Eye (tissue), 1 donor: Measurements from ENCODE around the gene PRMT3.
A peak's percentile ranks its signal among the peaks of the same experiment; 100 is the strongest.
"Not testable (repeated sequence)": the region's sequence is repeated elsewhere in the genome, so short reads cannot be mapped to it uniquely, and the experiment has no call there.

Experiments used
- DNase-seq: peaks from one replicate; pipeline ENCODE4 v3.0.0-alpha.2; 2015

PRMT3 gene

DNA sequence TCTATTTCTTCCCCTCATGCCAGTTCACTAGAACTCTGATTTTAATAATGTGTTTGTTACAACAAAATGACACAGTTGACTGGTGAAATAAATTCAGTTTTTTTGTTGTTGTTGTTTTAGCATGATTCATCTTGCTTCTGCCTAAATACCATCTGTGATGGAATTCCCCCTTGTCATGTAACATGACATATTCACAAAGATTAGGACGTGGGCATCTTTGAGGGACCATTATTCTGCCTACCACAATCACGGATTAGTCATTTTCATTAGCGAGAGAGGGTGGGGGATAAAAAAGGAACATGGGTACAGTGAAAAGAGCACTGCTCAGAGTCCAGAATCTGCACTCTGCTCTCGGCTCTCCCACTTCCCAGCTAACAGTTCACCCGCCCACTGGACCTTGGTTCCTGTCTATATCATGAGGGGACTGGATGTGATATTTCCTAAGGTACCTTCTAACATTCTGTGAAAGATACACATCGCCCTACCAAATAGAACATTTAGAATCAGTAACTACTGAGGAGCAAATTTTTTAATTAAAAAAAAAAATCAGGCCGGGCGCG lies 12.7 kb upstream of the PRMT3 start:
- no peak for DNase-seq

DNA sequence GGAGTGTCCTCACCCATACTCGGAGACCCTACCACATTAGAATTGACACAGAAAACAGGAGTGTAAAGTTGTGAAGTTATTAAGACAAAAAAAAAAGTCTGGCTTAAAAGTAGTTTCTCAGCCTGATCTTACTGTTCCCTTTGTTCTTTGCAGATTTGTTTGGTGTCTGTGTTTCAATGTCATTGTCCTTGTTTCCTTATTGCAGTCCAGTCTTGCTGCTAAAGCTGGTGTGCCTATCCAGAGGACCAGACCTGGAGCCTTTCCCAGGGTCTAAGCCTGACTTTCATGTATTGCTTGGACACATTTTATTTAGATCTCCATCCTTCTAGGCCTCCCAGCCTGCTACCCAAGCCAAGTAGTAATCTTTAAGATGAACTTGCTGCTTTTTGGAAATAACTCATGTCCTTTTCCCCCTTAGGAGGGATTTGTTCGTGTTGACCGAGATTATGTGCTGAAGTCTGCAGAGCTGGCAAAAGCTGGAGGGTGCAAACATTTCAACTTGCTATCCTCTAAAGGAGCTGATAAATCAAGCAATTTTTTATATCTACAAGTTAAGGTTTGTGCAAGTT lies 11.3 kb upstream of the PRMT3 start:
- DNase-seq, result no peak

DNA sequence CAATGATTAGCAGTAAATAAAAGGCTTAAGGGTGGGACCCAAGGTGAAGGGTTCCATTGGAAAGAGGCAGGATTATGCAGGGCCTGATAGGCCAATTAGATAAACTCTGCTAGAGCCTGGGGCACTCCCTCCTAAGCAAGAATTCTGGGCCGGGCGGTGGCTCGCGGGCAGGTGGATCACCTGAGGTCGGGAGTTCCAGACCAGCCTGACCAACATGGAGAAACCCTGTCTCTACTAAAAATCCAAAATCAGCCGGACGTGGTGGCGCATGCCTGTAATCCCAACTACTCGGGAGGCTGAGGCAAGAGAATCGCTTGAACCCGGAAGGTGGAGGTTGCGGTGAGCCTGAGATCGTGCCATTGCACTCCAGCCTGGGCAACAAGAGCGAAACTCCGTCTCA lies 1.5 kb upstream of the PRMT3 start:
- DNase-seq, result not testable (repeated sequence)

DNA sequence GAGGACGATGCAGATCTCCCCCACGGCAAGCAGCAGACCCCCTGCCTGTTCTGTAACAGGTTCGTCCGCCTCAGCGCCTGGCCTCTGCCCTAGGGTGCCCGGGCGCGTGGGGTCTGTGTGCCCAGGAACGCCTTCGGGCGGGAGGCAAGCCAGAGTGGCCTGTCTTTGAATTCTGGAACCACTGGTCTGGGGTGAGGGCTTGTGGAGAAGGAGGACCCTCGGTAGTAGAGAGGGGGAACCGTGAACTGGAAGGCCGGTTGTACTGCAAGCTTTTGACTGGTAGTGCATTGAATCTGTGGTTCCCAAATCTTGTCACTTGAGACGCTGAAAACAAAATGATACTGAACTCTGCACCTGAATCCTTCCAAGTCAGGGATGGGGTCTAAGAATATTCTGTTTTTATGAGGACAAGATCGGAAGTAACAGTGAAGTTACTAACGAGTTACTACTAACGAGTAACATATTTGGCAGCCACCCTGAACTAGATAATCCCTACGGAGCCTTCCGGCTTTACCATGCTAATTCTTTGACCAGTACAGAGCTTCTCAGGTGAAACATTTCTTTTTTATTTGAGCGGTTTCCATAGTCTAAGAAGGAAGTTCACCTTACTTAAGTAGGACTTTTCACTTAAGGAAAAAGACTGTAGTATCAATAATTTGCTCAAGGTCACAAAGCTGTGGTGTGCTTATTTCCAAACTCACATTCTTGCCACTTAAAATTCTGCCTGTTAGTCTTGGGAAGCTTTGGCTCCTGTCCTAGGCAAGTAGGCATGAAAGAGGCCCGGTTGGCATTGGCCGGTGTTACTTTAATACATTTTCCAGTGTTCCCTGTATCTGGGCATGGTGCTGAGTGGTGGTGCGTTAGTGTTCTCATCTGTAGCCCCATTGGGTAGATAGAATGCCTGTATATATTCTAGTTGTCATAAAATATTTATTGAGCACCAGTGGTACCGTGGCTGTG lies 860 bp downstream of the PRMT3 start:
- no peak for DNase-seq

DNA sequence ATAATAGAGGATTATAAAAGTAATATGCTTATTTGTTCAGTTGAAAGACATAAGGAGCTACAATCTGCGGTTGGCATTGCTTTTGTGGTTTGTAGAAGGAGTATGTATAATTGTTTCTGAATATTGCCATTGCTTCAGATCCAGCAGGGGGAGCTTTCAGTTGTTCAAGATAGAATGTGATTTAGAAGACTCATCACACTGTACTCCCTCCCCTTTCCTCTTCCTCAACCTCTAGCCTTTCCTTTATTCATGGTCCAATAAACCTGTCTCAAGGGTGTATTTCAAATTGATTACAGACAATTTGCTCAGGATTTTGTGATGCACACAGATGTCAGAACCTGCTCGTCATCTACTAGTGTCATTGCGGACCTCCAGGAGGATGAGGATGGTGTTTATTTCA lies 9.8 kb downstream of the PRMT3 start:
- DNase-seq, result peak; percentile 92

DNA sequence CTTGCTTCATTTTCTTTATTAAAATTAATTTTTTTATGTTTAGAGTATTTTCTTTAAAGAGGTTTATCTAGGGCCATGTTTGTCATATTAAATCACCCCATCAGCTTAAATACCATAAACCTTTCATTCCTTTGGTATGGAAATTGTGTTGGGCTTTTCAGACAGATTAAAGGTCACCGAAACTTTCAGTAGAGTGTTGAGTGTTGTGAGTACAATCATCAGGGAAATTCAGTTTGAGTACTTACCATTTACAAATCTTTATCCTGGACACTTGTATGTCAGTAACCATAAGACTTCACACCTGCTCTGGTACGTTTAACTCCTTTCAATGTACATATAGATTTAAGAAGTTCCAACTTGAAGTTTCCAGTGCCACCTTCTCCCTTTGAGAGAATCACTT lies 12.0 kb downstream of the PRMT3 start:
- no peak for DNase-seq

DNA sequence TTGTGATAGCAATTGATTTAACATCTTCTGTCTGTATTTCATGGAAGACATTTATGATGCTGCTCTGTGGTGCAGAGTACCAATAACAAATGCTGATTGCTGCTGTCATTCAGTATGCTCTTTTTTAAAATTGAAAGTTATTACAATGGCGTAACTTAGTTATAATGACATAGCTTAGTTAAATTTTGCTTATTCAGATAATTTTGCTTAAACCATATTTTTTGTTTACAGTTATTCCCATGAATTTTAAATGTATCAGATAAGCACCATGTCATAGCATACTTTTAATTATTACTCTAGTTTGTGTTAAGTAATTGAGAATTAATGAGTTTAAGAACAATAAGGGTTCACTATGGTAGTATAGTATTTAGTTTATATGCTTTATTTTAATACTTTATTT lies 15.5 kb downstream of the PRMT3 start:
- no peak for DNase-seq

DNA sequence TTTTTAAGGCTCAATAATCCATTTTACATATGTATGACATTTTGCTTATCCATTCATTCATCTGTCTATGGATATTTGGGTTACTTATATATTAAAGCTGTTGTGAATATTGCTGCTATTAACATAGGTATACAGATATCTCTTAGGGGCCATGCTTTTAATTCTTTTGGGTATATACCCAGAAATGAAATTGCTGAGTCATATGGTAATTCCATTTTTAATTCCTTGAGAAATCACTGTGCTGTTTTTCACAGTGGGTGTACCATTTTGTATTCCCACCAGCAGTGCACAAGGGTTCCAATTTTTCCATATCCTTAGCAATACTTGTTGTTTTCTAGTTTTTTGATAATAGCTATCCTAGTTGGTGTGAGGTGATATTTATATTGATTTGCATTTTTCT lies 19.0 kb downstream of the PRMT3 start:
- DNase-seq, result no peak

DNA sequence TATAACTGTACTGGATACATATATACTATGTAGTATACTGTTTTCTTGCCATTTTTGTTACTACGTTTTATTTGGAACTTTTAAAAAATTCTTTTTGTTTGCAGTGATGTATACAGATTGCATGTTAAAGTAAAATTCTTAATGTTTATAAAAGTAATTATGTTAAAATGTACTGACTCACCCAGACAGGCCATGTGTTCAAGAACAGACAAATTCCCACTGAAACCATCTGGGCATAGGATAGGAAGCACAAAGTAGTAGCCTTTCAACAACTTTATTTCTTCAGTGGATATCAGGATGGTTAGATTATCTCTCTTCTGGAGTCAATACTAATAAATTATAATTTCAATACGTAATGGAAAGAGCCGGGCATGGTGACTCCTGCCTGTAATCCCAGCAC lies 19.8 kb downstream of the PRMT3 start:
- no peak for DNase-seq

DNA sequence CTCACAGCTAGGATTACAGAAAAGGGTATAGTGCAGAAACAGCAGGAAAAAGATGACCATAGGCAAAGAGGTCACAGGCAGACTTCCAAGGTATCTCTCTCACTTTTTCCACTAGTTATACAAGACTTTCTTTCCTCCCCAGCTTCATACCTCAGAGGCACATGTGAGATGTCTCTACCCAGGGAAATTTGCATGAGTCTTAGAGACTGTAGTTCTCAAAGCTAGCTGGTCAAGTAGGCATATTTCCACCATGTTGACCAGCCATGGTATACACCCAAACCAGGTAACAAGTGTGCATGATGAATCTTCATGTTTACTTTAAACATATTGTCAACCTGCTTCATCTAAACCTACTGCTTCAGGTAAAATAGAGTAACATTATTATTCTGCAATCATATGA lies 27.9 kb downstream of the PRMT3 start:
- no peak for DNase-seq

DNA sequence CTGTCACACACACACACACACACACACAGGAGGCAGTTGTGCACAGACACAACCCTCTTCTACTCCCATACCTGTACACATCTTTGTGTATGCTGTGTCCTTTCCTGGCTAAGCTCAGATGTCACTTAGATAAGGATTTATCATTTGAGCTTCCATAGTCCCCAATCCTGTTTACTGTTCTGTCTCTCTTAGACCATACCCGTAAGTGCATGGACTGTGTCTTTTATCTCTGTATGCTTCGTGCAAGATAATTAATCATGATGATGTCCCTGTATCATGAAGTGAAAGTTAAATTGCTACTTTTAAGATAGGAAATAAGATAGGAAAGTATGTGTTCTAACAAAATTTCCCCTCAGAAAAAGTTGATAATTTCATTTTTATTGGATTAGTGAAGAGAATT lies 30.3 kb downstream of the PRMT3 start:
- DNase-seq, result no peak

DNA sequence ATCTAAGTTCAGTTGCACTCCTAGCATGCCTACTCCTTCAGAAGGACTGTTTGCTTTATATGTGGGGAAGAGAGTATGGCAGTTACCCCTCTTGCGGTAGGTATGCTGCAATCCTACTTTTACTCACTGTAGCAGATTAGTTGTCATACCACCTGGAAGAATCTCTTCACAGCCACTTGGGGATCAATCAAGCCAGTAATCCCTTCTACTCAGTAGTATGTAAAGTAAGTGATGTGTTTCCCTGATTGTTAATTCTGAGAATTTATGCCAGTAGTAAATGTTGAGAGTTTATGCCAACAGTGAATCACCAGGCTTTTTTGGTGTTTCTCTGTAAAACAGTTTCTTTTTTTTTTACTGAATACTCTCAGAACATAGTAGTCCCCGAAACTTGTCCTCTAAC lies 34.4 kb downstream of the PRMT3 start:
- no peak for DNase-seq

DNA sequence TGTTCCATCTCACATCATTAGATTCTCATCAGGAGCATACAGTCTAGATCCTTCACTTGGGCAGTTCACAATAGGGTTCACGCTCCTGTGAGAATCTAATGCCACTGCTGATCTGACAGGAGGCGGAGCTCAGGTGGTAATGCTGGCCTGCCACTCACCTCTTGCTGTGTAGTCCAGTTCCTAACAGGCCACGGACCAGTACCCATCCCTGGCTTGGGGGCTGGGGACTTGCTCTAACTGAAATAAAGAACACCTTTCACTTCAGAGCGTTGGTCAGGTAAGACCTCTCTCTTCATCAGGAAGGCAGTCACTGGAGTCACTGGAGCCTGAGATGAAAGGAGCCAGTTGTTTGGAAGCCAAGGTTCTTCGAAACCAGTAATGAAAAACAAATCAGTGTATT lies 41.7 kb downstream of the PRMT3 start:
- DNase-seq, result no peak

DNA sequence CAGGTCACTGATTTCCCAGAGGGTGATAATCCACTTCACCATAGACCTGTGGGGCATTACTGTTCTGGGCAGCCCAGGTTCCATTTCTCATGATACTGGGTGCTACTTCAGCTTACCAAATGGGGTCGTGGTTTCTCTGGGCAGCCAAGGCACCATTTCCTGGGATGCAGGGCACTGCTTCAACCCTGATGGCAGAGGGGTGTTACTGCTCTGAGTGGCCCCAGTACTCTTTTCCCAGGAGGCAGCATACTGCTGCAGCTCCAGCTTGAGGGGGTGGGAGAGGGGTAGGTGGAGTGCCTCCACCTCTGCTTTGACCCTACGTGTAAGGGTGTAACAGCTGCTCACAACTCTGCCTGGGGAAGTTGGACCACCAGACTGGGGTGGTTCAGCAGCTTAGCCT lies 51.1 kb downstream of the PRMT3 start:
- no peak for DNase-seq

DNA sequence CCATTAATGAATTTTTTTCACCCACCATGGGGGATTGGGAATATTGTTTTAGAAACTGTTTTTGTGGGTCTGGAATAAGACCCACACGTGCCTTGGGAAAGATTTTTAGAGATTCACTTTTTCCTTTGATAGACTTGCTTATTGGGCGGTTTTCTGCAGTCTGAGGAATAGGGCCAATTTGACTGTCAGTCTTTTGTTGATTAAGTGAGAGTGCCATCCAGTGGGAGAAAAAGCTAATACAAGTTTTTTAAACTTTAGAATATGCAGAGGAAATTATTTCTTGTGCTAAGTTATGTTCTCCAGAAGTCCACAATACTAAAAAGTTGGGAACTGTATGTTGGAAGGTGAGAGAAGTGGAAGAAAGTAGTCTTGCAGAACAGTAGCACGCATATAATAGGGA lies 56.1 kb downstream of the PRMT3 start:
- DNase-seq, result no peak

DNA sequence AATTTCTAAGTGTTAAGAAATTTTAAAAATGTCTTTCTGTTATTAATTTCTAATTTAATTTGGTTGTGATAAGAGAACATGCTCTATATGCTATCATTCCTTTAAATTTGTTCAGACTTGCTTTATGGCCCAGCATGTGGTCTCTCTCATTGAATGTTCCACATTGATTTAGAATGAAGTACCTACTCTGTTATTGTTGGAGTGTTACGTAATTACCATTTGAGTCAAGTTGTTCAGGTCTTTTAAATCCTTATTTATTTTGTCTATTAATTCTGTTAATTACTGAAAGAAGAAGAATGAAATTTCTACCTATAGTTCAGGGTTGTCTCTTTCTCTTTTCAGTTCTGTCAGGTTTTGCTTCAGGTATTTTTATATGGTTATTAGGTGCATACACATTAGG lies 57.0 kb downstream of the PRMT3 start:
- no peak for DNase-seq

DNA sequence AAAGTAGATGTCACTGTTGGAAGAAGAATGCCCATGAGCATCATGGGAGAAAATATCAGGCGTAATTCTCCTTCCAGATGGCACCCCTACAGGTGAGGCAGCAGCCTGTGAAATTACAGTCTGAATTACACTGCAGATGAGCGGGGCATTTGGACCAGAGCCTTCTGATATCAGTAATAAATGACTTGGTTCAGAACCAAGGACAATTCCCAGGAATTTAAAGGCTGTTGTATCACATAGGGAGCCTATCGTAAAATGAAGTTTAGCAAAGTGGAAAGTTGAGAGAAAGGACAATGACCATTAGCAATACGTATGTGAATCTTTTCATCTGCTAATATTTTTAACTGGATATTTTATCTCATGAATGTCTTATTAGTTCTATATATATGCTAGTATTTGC lies 61.3 kb downstream of the PRMT3 start:
- DNase-seq, result no peak

DNA sequence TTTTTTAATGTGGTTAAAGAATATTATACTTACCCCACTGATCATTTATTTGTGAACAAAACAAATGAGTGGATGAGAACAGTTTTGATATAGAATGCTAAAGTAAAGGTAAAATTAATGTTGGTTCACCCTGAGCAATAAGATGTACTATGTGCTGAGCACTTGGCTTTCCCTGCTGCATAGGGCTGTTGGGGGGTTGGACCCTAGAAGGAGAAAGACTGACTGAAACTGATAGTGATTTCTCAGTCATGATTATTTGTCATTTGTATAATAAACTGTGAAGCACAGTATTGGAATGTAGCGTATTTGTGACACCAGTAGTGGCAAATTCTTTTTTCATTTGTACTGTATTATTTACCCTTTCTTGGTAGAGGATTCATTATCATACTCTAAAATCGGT lies 63.3 kb downstream of the PRMT3 start:
- no peak for DNase-seq

DNA sequence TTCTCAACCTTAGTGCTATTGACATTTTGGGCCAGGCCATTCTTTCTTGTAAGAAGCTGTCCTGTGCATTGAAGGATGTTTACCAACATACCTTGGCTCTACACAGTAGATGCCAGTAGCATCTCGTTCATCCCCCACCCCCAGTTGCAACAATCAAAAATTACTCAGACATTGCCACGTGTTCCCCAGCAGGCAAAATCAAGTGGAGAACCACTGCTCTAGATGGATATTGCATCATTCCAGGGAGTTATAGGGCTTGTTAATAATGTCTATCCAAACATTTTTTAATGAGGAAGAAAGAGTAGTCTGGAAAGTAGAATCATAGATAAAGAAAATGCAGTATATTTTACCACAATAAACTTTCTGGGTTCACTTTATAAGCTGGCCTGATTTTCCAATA lies 64.1 kb downstream of the PRMT3 start:
- no peak for DNase-seq

DNA sequence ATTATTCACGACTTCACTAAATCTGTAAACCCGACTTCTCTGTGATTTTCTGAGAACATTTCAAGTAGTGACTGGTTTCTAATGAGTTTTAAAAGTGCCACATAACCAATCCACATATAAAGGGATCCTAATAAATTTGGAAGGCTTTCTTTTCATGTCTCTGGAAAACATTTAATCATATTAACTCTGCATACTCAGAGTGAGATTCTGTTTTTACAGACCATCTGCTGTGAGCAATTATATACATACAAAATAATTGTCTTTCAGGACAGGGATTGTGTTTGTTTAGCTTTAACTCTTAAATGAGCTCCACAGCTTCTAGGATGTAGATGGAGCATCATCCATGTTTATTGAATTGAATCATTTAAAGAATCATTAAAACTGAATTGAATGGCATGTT lies 65.1 kb downstream of the PRMT3 start:
- DNase-seq, result no peak

DNA sequence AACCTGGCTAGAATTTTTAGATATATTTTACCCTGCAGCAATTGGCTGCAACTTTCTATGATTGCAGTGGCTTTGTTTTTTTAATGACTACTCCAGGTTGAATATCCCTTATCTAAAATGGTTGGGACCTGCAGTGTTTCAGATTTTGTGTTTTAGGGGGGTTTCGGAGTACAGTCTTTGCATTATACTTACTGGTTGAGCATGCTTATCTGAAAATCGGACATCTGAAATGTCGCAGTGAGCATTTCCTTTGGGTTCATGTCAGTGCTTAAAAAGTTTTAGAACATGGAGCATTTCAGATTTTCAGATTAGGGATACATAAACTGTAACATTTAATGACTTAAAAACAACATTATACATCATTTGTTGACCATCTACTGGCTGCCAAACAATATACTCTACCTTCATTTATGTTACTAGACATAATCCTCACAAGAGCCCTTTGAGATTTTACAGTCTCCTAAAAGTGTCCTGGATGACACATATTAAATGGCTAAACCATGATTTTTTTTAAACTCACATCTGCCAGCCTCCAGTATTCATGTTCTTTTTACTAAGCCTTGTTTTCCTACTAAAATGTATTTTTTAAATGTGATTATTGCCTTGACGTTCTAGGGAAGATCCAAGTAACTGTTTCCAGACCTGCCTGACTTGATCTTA lies 66.3 kb downstream of the PRMT3 start:
- DNase-seq, result no peak

DNA sequence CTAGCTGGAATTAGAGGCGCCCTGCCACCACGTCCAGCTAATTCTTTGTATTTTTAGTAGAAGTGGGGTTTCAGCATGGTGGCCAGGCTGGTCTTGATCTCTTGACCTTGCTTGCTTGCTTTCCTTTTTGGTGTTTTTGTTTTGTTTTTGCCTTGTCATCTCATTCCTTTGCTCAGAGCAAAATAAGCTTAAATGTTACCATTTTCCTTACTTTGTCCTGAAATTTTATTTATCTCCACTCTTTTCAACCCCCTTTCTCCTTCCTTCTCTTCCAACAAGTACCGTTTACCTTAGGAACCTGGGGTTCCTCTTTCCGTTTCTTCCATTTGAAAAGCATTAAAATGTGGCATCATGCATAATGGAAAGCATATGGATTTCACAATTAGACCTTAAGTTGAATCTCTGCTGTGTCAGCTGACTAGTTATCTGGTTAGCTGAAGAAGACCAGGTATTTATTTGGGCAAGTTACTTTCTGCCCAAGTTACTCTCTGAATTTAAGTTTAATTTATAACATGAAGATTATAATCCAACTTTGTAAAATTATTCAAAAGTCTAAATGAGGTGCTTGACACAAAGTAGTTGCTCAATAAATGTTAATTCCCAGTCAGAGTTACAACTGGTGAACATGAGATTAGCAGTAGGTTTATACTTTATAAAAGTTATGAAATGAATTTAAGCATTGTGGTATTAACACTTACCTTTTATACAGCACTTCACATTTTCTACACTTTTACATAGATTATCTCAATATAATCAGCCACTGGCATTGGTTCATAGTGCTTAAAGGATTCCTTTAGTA lies 69.7 kb downstream of the PRMT3 start:
- no peak for DNase-seq
